Activated effector memory CD4-positive, alpha-beta T cell treated with anti-CD3 and anti-CD28 coated beads, Interleukin-2, amount 50 U/mL, for 16 hours (primary cell): ENCODE data around the gene IDH1.
"Not testable (repeated sequence)": the region's sequence is repeated elsewhere in the genome, so short reads cannot be mapped to it uniquely, and the experiment has no call there.

Experiments used
- DNase-seq: peaks from one replicate; pipeline ENCODE4 v3.0.0-alpha.2; 2020

IDH1 gene

DNA sequence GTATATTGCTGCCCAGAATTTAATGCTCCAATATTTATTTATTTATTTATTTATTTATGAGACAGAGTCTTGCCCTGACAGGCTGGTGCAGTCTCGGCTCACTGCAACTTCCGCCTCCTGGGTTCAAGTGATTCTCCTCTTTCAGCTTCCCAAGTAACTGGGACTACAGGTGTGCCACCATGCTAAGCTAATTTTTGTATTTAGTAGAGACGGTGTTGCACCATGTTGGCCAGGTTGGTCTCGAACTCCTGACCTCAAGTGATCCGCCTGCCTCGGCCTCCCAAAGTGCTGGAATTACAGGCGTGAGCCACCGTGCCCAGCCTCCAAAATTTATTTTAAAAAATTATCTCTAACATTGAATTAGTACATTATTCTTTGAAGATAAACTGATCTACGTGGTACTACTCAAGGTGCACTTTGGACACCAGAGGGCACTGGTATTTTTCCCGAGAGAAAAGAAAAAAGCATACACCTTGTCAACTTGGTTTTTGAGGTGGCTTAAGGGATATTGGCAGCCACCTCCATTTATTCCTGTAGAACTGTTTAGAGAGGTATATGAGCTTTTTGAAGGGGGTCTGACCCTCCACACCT, 1.4 kb upstream of the IDH1 start:
- DNase-seq = no peak

DNA sequence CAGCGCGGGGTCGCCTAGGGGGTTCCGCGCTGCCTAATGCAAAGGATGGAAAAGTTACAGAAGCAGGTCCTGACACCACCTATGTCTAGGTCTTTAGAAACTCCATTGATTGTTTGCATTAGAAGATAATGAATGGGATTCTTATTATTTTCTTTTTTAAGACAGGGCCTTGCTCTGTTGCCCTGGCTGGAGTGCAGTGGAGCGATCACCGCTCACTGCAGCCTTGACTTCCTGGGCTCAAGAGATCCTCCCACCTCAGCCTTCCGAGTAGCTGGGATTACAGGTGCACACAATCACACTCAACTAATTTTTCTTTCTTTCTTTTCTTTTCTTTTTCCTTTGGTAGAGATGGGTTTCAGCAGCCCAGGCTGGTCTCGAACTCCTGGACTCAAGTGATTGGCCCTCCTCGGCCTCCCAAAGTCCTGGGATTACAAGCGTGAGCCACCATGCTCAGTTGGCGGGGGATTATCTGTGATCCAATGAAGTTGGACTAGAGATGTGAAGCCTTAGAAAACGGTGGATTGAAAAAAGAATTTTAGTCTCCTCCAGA, 761 bp upstream of the IDH1 start:
- DNase-seq = no peak

DNA sequence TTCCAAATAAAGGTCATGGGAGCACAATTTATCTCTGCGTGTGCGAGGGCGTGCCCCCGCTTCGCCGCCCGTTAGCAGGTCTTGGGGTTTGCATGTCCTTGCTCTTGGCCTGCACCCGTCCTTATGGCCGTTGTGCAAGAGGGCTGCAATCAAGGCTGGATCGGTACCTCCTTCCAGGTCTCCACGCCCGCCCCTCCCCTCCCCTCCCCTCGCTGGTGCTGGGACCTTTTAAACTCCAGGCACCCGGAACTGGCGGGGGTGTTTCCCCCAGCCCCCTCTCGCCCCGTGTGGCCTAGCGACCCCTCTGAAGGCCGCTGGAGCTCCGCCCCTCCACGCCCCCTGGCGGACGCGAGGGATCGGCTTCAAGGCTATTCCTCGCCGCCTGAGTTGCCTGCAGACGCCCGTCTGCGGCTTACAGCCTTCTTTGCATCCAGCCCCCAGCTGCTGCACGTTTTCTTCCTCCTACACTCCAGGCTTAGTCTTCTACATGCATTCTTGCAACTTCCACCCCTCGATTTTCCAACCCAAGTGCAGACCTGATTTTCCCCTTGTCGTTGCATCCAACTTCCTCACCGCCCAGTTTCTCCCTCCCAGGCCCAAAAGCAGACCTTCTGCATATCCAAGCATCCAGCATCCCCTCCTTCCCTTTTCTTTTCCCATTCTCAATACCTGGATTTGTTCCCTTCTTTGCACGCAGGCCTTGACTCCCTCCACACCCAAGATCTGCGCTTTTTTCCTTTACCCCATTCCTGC, 577 bp downstream of the IDH1 start:
- peak; percentile 93 for DNase-seq

DNA sequence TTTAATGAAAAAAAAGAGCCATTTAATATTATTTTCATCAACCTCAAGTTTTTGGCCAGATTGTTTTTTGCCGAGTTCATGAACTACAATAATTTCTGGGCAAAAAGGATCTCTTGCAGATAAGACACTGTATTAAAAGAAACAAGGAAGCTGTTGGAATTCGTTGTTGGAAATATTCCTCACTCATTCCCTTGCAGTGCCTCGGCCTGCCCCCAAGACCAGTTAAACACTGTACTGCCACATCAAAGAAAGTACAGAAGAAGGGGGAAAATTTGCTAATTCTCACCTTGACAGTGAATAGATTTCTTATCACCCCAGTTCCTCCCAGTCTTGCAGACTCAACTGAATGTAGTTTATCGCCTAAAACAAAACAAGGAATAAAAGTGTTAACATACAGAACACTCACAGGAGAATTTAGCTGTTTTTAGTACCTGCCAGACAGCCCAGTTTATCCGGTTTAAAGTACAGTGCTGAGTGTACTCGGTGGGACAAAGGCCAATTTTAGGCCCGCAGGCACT, 1.2 kb downstream of the IDH1 start:
- DNase-seq = no peak

DNA sequence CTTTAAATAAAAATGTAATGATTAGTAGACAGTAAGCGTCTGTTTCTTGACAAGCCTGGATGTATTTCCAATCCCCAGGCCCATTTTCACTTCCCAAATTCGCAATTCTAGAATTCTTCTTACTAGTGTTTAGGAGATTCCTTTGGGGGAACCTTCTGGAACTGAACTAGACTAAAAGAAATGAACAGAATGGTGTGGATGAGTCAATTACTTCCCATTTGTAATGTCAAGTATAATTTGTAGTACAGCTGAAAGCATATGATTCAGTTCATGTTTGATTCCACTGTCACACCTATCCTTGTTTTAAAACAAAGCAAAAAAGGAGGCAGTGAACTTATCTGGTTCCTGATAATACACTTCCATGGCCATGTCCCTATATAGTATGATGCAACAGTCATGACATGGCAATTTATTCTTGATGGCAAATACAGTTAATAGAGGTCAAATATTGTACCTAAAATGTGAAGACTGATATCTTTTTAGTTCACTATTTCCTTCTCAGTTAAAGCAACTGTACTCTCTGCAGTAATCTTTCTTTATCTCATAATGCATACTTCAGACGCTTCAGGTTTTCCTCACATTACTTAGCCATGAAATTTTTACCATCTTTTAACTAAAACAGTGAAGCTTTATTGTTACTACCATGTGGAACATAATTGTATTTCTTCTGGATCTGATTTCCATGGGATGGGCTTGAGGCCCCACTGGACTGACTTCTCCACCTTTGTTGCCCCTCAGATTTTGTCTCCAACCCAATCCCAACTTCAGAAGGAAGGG, 2.0 kb downstream of the IDH1 start:
- DNase-seq = no peak

DNA sequence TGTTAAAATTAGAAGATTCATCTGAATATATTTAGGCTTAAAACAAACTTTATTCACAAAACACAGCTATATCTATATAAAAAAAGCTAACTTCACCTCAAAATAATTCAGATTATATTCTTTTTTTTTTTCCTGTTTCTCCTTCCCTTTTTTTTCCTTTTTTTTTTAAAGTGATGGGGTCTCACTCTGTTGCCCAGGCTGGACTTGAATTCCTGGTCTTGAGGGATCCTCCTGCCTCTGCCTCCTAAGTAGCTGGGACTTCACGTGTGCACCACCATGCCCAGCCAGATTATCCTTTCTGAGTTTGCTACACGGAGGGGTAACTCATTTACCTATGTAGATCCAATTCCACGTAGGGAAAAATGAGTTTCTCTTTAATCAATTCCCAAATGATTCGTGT, 3.8 kb downstream of the IDH1 start:
- DNase-seq = no peak

DNA sequence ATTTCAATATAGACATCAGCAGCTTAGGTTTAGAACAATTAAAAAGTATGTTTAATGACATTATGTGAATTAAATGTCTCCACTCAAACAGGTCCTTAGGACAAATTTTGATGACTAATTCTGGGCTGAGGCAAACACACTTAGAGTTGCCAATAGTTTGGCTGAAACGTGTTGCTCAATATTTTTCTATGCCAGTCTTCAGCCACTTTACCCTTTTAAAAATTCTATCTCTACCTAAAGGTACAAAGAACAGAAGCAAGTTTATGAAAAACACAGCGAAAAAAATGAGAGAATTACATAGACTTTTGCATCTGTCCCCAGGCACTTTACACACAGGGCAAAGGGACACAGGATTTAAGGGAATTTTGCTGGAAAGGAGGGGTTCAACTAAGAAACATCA, 4.5 kb downstream of the IDH1 start:
- DNase-seq = no peak

DNA sequence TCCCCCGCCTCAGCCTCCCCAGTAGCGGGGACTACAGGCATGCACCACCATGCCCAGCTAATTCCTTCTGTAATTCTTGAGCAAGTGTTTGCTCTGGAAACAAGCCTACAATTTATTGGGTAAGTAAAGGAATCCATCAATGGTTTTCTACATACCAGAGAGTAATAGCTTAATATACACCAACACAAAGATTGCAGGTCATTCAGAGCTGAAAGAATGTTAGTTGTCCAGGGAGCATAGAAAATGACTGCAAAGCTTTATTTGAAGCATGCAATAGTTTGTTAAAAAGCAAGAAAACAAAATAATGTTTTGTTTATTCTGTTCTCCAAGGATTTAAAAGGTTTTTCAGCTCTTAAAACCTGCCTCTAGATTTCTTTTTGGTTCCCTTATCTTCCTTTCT, 5.6 kb downstream of the IDH1 start:
- DNase-seq = no peak

DNA sequence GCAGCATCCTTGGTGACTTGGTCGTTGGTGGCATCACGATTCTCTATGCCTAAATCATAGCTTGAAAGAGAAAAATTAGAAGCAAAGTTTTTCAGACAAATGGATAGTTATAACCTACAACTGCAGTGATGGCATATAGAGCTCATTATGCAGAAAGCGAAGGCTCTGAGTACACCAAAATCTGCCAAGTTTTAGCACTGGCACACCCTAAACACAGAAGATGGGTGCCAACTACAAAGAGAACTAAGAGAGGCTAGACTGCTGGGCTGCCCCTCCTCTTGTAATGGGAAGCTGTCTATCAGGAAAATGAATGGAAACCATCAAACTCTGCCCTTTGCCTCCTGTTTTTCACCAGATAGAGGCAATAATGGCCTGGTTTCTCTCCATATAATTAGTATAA, 6.3 kb downstream of the IDH1 start:
- DNase-seq = no peak

DNA sequence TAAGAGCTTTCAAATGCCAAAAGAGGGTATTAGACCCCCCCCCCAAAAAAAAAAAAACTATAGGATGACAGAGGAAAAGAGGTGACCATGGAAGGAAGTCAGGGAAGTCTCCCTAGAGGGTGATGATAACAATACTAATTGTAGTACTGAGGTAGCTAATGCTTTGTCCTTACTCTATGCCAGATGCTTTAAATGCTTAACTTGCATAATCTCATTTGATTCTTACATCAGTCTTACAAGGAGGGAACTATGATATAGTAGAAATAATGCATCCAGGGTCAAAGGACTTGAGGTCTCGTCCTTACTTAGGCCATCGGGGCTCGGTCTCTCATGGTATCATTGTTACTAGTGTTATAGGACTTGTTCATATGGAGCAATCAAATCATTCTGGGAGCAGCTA, 9.1 kb downstream of the IDH1 start:
- DNase-seq = no peak

DNA sequence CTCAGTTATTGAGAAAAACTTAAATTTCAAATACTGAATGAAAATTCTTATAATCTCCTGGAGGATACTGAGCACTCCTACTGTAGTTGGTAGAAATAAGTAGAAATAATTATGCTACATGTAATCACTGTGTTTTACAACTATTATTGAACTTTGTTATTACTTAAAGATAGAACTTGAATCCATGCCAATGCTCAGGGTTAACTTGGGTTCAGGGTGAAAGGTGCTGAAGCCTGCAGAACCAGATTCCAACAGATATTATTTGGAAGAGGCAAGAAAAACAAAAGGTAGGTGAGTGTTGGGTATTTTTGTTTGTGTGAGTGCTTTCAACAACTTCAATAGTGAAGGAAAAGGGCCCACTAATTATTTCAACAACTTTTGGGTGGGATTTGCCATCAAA, 10.4 kb downstream of the IDH1 start:
- no peak for DNase-seq

DNA sequence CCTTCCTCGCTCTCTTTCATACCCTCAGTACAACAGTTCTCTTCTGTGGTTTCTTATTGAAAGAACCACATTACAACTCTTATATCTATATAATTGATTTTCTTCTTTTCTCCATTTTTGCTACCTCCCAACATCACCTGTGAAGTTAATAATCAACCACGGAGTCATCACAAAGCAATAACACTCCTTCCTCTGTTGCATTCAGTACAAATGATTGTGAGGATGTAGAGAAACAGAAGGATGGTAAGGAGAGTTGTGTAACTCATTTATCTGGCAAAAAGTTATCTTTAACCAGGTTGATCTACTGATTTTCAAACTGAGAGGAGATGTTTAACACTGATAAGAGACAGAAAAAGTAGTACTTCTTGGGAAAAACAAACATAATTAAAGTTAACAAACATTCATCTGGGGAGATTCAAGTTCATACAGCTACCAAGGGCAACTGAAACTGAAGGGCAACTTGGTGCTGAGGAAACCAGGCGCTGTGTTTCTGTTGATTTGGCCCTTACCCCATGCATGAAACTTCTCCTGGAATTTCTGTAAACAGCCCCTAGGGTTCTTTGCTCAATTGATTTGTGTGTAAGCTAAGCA, 14.2 kb downstream of the IDH1 start:
- DNase-seq = no peak

DNA sequence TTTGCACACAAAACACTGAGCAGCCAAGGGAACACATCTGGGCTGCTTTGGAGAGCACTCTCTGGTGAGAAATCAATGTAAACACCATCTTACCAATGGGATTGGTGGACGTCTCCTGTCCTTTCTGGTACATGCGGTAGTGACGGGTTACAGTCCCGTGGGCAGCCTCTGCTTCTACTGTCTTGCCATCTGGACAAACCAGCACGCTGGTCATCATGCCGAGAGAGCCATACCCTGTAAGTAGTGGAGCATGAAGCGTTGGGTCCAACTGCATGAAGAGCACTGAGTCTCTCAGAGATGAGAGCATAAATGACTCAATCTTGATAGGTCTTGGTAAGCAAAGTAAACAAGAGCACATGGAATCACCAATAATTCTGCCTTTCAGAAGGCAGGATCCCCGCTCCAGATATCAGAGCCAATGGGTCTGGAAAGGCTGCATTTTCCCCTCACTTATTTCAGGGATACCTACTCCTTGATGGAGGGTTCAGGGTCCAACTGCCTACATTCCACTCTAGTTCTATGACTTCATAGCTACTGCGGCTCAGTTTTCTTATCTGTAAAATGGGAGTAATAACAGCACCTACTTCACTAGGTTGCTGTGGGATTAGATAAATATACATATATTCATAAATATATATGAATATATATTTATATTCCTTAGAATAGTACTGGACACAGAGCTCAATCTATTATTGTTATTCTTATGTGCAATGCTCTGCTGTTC, 14.9 kb downstream of the IDH1 start:
- no peak for DNase-seq

DNA sequence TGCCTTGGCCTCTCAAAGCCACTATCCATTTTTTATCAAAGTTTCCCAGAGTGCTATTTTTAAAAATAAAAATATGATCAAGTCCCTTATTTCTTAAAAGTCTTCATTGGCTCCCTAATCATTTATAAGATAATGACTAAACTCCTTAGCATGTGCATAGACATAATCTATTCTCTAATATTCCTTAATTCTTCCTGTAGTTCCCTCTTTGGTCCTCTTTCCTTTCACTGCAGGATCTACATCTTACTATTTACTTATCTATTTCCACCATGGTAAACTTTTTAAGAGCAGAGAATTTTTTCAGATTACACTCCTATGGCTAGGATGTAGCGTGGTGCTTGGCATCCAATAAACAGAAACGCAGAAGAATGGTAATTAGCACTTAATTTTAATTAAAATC, 19.0 kb downstream of the IDH1 start:
- no peak for DNase-seq

DNA sequence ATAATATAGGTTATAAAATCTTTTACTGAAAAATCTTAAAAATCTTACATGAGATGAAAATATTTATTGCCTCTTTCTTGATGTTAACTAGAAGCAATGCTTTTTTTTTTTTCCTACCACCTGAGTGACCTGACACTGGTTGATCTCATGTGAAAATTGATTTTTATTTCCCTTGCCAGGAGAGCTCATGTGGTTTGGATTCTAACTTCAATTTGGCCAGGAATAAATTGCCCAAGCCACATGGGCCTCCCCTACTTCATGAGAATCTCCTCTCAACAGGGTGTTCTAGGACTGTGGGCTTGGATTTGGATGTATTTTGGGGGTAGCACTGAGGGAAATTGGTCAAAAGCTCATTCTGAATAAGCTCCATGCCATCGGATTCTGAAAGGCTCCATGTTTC, 20.1 kb downstream of the IDH1 start:
- DNase-seq = no peak

DNA sequence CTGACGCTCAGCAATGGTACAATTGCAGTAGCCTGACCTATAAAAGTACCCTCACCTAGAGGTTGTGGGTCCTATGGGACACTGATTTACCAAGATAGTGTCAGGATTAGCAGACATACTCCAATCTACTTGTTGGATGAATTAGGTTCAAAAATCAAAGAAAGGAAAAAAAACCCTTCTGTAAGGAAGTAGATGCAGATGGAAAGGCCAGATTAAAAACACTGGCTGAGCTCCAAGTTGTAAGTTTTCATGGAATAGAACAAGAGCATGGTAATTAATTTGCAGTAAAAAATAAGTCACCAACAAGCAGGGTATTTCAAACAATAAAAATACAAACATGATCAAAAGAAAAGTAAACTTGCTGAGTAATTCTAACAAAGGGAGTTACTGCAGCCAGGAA, 26.4 kb downstream of the IDH1 start:
- DNase-seq = no peak

DNA sequence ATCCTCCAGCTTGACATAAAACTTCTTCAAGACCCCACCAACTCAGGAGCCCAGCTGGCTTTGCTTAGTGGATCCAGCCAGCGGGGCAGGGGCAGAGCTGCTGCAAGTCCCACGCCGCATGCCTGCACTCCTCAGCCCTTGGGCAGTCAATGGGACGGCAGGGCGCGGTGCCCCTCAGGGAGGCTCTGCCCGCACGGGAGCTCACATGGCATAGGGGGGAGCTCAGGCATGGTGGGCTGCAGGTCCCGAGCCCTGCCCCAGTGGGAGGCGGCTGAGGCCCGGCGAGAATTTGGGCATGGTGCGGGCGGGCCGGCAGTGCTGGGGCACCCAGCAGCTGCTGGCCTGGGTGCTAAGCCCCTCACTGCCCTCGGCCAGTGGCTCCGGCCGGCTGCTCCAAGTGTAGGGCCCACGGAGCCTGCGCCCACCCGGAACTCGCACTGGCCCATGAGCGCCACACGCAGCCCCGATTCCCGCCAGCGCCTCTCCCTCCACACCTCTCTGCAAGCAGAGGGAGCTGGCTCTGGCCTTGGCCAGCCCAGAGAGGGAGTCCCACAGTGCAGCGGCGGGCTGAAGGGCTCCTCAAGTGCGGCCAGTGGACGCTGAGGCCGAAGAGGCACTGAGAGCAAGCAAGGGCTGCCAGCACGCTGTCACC, 27.2 kb downstream of the IDH1 start:
- DNase-seq = no peak

DNA sequence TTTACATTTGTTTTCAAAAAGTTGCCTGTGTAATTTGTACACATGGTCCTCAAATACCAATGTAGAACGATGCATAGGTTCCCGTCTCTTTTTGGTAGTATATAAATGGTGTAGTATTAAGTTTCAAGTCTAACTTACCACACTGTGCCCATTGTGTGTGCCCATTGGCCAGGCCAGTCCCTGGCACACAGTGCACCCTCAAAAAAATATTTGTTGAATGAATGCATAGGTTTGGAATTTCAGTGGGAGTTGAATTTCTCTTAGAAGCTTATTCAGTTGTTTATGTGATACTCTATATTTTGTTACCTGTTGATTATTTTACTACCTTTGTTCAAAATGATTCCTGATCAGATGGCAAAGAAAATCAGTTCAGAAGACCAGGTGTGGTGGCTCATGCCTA, 30.1 kb downstream of the IDH1 start:
- DNase-seq = no peak

DNA sequence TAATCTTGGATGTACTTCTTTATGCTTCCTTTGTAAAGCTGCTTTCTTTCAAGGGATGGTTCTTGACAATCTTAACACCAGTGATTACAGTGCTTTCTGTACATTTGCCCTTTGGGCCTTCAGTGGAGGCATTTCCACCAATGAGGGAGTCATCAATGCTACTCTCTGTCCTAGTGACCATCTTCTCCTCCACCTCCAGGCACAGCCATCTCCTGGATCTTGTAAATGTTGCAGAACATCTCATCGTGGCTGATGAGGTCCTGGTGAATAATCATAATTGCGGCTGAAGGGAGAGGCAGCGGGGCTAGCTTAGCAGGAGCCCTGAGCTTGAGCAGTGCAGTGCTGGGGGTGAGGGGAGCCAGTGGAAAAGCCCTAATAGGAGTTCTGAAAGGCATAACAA, 32.5 kb downstream of the IDH1 start:
- DNase-seq = no peak

DNA sequence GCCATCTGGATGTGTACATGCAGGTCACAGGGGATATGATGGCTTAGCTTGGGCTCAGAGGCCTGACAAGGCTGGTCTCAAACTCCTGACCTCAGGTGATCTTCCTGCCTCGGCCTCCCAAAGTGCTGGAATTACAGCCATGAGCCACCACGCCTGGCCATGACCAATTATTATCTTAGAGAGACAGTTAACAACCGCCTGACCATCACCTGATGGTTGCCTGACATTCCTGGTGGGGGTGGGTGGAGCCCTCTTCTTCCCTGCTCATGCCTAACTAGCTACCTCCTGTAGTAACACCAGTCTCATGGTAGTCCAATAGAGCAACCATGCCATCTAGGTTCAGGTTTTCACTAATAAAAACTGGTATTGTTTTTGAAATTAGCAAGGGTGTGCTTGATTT, 33.0 kb downstream of the IDH1 start:
- DNase-seq = not testable (repeated sequence)

DNA sequence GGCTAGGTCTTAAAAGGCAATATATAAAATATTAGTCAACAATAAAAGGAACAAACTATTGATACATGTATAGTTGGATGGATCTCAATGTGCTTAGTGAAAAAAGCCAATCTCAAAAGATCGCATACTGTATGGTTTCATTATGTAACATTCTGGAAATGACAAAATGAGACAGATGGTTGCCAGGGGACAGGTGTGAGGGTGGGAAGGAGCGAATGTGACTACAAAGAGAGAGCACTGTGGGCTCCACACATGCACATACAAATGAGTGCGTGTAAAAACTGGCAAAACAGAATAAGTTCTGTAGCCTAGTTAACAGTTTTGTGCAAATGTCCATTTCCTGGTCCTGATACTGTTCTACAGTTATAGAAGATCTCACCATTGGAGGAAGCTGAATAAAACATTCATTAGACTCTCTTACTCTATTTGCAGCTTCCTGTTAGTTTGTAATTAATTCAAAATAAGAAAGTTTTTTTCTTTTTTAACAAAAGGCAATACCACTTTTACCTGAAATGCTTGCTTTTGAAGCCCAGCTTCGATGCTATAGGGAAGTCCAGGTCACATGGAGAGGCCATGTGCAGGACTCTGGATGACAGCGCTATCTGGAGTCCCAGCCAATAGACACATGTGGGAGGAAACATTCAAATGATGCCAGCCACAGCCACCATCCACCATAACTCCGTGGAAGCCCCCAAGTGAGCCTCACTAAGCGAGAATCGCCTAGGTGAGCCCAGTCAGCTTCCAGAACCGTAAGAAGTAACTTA, 44.0 kb downstream of the IDH1 start:
- no peak for DNase-seq
